SK-N-SH (cell line): Measurements from ENCODE around the gene HHIP. TPM values are rescaled to one million over a fixed set of nuclear protein-coding genes. Genes with fewer than 3 reads are reported as not detected.
A peak's percentile ranks its signal among the peaks of the same experiment; 100 is the strongest.

Source experiments
- CTCF ChIA-PET: fragments of 300-600, 350-600 bp; formaldehyde crosslinking; extraction: SDS; loops from one replicate; lab custom pipeline; 2021; lab: Yijun Ruan, JAX
- POLR2A ChIA-PET: fragments of 350-600 bp; sonication (Branson Sonifier 250); formaldehyde crosslinking; extraction: SDS; loops from one replicate; lab custom pipeline; 2020; ENCODE audit warnings: antibody characterized with exemption, inconsistent platforms; lab: Yijun Ruan, JAX
- DNase-seq: peaks from one replicate; pipeline ENCODE4 v3.0.0; 2012
- H2AFZ ChIP-seq: fragments of 200-600 bp; sonication (generic); 2 replicates; pipeline ENCODE4 v1.8.1; 2016; ENCODE audit warnings: antibody characterized with exemption, mild to moderate bottlenecking, low read depth
- H3F3A ChIP-seq: fragments of 200-600 bp; sonication (generic); replicated peaks from 2 replicates; pipeline ENCODE3; 2016; ENCODE audit warnings: antibody characterized with exemption, mild to moderate bottlenecking; ENCODE audit not compliant: insufficient read depth
- H3K27ac ChIP-seq, 2 experiments: fragments of 200-500 bp in 1 of 2; fragments of 200-600 bp in 1 of 2; sonication (Bioruptor generic) in 1 of 2; sonication (generic), shearing (Covaris generic) in 1 of 2; 2 replicates each; pipeline versions ENCODE4 v1.5.1 to v1.6.1; 2014 to 2016; ENCODE audit warnings: low read depth in 2 of 2, inconsistent platforms in 1 of 2, low read length in 1 of 2, mild to moderate bottlenecking in 1 of 2, mixed read lengths in 1 of 2
- H3K27me3 ChIP-seq: fragments of 200-600 bp; sonication (generic), shearing (Covaris generic); 2 replicates; pipeline ENCODE4 v1.6.1; 2016; ENCODE audit warnings: mixed run types; ENCODE audit not compliant: insufficient read depth
- H3K36me3 ChIP-seq, 2 experiments: fragments of 200-500 bp in 1 of 2; fragments of 200-600 bp in 1 of 2; sonication (Bioruptor generic) in 1 of 2; sonication (generic) in 1 of 2; replicated peaks in 1 of 2; 2 replicates each; pipeline versions ENCODE3 to v1.5.1; 2014 to 2016; ENCODE audit warnings: low read length in 1 of 2, mild to moderate bottlenecking in 1 of 2; ENCODE audit not compliant: insufficient read depth in 2 of 2, control insufficient read depth in 1 of 2
- H3K4me1 ChIP-seq, 2 experiments: fragments of 200-500 bp in 1 of 2; fragments of 200-600 bp in 1 of 2; sonication (Bioruptor generic) in 1 of 2; sonication (generic), shearing (Covaris generic) in 1 of 2; 2 replicates each; pipeline versions ENCODE4 v1.5.1 to v1.6.1; 2014 to 2016; ENCODE audit warnings: low read depth in 1 of 2, low read length in 1 of 2, mixed run types in 1 of 2; ENCODE audit not compliant: insufficient read depth in 2 of 2, control insufficient read depth in 1 of 2
- H3K4me2 ChIP-seq: fragments of 200-600 bp; sonication (generic), shearing (Covaris generic); 2 replicates; pipeline ENCODE4 v1.6.1; 2017; ENCODE audit warnings: mixed run types
- H3K4me3 ChIP-seq, 2 experiments: fragments of 200-500 bp in 1 of 2; fragments of 200-600 bp in 1 of 2; sonication (Bioruptor generic) in 1 of 2; sonication (generic), shearing (Covaris generic) in 1 of 2; 2 replicates each; pipeline versions ENCODE4 v1.5.1 to v1.8.1; 2014 to 2016; ENCODE audit warnings: low read depth in 2 of 2, inconsistent platforms in 1 of 2, low read length in 1 of 2, mild to moderate bottlenecking in 1 of 2, mixed read lengths in 1 of 2, moderate library complexity in 1 of 2
- H3K79me2 ChIP-seq: fragments of 200-600 bp; sonication (generic); 2 replicates; pipeline ENCODE4 v1.8.1; 2017; ENCODE audit warnings: mild to moderate bottlenecking; ENCODE audit not compliant: insufficient read depth
- H3K9ac ChIP-seq: fragments of 200-600 bp; sonication (generic); 2 replicates; pipeline ENCODE4 v1.6.1; 2017; ENCODE audit warnings: mixed run types
- H3K9me2 ChIP-seq: fragments of 200-600 bp; sonication (generic); 2 replicates; pipeline ENCODE4 v1.6.1; 2017; ENCODE audit warnings: mixed run types
- H3K9me3 ChIP-seq: fragments of 200-600 bp; sonication (generic); 2 replicates; pipeline ENCODE4 v1.6.1; 2017; ENCODE audit warnings: mixed run types, mild to moderate bottlenecking, moderate library complexity
- H4K20me1 ChIP-seq: fragments of 200-600 bp; sonication (generic); 2 replicates; pipeline ENCODE4 v1.6.1; 2017; ENCODE audit warnings: mild to moderate bottlenecking, mixed run types; ENCODE audit not compliant: insufficient read depth
- CHD2 ChIP-seq: fragments of 150-350 bp; IDR thresholded peaks from 2 replicates; pipeline ENCODE4 v1.6.1; 2018; ENCODE audit warnings: low read length; ENCODE audit not compliant: partially characterized antibody
- ELF1 ChIP-seq: IDR thresholded peaks from 2 replicates; pipeline ENCODE4 v1.4.0; 2012
- EZH2phosphoT487 ChIP-seq: fragments of 200-600 bp; sonication (generic); IDR thresholded peaks from 2 replicates; pipeline ENCODE4 v1.6.1; 2017; ENCODE audit warnings: low read depth, mixed run types, mild to moderate bottlenecking, antibody characterized with exemption, moderate library complexity, borderline replicate concordance
- FOSL2 ChIP-seq: IDR thresholded peaks from 2 replicates; pipeline ENCODE4 v1.4.0; 2012; ENCODE audit warnings: low read depth, mild to moderate bottlenecking, moderate library complexity, borderline replicate concordance
- FOXJ3 ChIP-seq: sonication (generic); formaldehyde crosslinking; IDR thresholded peaks from 2 replicates; pipeline ENCODE4 v1.5.1; 2020; ENCODE audit warnings: mild to moderate bottlenecking, missing genetic modification reagents
- GABPA ChIP-seq: IDR thresholded peaks from 2 replicates; pipeline ENCODE4 v1.4.0; 2012; ENCODE audit warnings: low read depth, mild to moderate bottlenecking
- GATA2 ChIP-seq: sonication (generic); formaldehyde crosslinking; IDR thresholded peaks from 2 replicates; pipeline ENCODE4 v1.5.0; 2020; ENCODE audit warnings: mild to moderate bottlenecking, missing genetic modification reagents
- POLR2AphosphoS5 ChIP-seq: IDR thresholded peaks from 2 replicates; pipeline ENCODE4 v1.6.1; 2012; ENCODE audit warnings: low read depth, low read length
- RAD21 ChIP-seq: IDR thresholded peaks from 2 replicates; pipeline ENCODE4 v1.6.1; 2012; ENCODE audit warnings: mild to moderate bottlenecking, low read length
- RXRA ChIP-seq: IDR thresholded peaks from 2 replicates; pipeline ENCODE4 v1.4.0; 2012; ENCODE audit warnings: low read depth, mild to moderate bottlenecking, borderline replicate concordance
- SIN3A ChIP-seq: IDR thresholded peaks from 2 replicates; pipeline ENCODE4 v1.6.1; 2012; ENCODE audit warnings: low read depth, mild to moderate bottlenecking, low read length, moderate library complexity, borderline replicate concordance
- SMC3 ChIP-seq: IDR thresholded peaks from 2 replicates; pipeline ENCODE4 v1.6.1; 2012; ENCODE audit warnings: low read depth, low read length, improper control_type of control experiment
- TAF1 ChIP-seq: IDR thresholded peaks from 2 replicates; pipeline ENCODE4 v1.6.1; 2012; ENCODE audit warnings: low read depth, mild to moderate bottlenecking, low read length, moderate library complexity, borderline replicate concordance
- TCF12 ChIP-seq: IDR thresholded peaks from 2 replicates; pipeline ENCODE4 v1.4.0; 2012
- YY1 ChIP-seq: IDR thresholded peaks from 2 replicates; pipeline ENCODE4 v1.4.0; 2012; ENCODE audit warnings: low read depth, mild to moderate bottlenecking
- WGBS: methylation state at CpG from one replicate; pipeline ENCODE4 v1.1.6; 2017; ENCODE audit warnings: low lambda C conversion rate; 5-methylcytosine and 5-hydroxymethylcytosine counted together
- polyA plus RNA-seq, 3 experiments: library from polyadenylated mRNA; depleted of rRNA; stranded (reverse); fragments of >200 nt; gene quantifications; 2 replicates each; pipeline ENCODE4 v1.2.3, GENCODE V29; 2012
- TF ChIP-seq, protein P1 (sequence below): IDR thresholded peaks from 2 replicates; pipeline ENCODE4 v1.4.0; 2012; ENCODE audit warnings: low read depth
- TF ChIP-seq, protein P2 (sequence below): fragments of 150-350 bp; IDR thresholded peaks from 2 replicates; pipeline ENCODE4 v1.6.1; 2017; ENCODE audit warnings: antibody characterized with exemption, low read length, low read depth, borderline replicate concordance
- TF ChIP-seq, protein P3 (sequence below): fragments of 200-600 bp; sonication (generic); IDR thresholded peaks from 2 replicates; pipeline ENCODE4 v1.6.1; 2017; ENCODE audit warnings: antibody characterized with exemption, mild to moderate bottlenecking, moderate library complexity
- TF ChIP-seq, protein P4 (sequence below): IDR thresholded peaks from 2 replicates; pipeline ENCODE4 v1.4.0; 2012; ENCODE audit warnings: low read depth, borderline replicate concordance
- TF ChIP-seq, protein P5 (sequence below): IDR thresholded peaks from 2 replicates; pipeline ENCODE4 v1.4.0; 2012; ENCODE audit warnings: low read depth, borderline replicate concordance

HHIP gene
- polyA plus RNA-seq, 1 of the 3 experiments (the other 2 are of a cell fraction), result 3.5 TPM

DNA sequence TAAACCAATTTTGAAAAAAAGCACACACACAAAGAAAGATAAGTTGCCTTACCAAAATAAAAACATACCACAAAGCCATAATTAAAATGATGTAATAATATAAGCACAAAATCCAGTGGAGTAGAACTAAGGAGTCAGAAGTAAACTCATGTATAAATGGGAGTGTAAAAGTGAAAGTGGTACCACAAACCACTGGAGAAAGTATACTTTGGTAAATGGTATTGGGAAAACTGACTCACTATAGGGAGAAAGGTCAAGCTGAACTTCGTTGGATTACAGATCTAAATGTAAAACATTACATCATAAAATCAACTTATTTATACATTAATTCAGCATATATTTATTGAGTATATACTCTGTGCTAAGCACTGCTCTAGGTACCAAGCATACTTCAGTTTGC lies 46.3 kb upstream of the HHIP start:
- Histone ChIP-seq H3K9me3 (no peaks in the 10 kb centered on the region), H4K20me1 (no peaks in the 10 kb centered on the region), H3K9ac (no peak overlapping the region), H3K4me1 (no peaks in the 10 kb centered on the region; a peak in 1 of 4 replicates), H2AFZ (peak overlapping the region; percentile 51; the same call in 1 of the 2 replicates), H3K79me2 (no peaks in the 10 kb centered on the region), H3K27ac (no peak overlapping the region), H3K4me3 (no peak overlapping the region), H3K9me2 (no peaks in the 10 kb centered on the region), H3K36me3 (no peaks in the 10 kb centered on the region), H3K27me3 (no peaks in the 10 kb centered on the region), H3K4me2 (no peak overlapping the region), H3F3A (no peaks in the 10 kb centered on the region)
- 13% methylated on average over 1 of the region's 1 CpG for WGBS
- no peak for TF ChIP-seq TCF12
- TF ChIP-seq EZH2phosphoT487, result no peak
- no peak for TF ChIP-seq POLR2AphosphoS5
- no peak for TF ChIP-seq TAF1
- TF ChIP-seq, protein P1, sequence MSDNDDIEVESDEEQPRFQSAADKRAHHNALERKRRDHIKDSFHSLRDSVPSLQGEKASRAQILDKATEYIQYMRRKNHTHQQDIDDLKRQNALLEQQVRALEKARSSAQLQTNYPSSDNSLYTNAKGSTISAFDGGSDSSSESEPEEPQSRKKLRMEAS, result no peak
- TF ChIP-seq RXRA, result no peak
- TF ChIP-seq, protein P2, sequence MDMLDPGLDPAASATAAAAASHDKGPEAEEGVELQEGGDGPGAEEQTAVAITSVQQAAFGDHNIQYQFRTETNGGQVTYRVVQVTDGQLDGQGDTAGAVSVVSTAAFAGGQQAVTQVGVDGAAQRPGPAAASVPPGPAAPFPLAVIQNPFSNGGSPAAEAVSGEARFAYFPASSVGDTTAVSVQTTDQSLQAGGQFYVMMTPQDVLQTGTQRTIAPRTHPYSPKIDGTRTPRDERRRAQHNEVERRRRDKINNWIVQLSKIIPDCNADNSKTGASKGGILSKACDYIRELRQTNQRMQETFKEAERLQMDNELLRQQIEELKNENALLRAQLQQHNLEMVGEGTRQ, result no peak
- TF ChIP-seq GABPA, result no peak
- no peak for TF ChIP-seq FOSL2
- TF ChIP-seq SIN3A, result no peak
- no peak for TF ChIP-seq CHD2
- TF ChIP-seq ELF1, result no peak
- TF ChIP-seq, protein P3, sequence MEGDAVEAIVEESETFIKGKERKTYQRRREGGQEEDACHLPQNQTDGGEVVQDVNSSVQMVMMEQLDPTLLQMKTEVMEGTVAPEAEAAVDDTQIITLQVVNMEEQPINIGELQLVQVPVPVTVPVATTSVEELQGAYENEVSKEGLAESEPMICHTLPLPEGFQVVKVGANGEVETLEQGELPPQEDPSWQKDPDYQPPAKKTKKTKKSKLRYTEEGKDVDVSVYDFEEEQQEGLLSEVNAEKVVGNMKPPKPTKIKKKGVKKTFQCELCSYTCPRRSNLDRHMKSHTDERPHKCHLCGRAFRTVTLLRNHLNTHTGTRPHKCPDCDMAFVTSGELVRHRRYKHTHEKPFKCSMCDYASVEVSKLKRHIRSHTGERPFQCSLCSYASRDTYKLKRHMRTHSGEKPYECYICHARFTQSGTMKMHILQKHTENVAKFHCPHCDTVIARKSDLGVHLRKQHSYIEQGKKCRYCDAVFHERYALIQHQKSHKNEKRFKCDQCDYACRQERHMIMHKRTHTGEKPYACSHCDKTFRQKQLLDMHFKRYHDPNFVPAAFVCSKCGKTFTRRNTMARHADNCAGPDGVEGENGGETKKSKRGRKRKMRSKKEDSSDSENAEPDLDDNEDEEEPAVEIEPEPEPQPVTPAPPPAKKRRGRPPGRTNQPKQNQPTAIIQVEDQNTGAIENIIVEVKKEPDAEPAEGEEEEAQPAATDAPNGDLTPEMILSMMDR, result no peak
- no peak for TF ChIP-seq YY1
- DNase-seq, result no peak
- ChIA-PET CTCF (no interaction called here), POLR2A (no interaction called here)

DNA sequence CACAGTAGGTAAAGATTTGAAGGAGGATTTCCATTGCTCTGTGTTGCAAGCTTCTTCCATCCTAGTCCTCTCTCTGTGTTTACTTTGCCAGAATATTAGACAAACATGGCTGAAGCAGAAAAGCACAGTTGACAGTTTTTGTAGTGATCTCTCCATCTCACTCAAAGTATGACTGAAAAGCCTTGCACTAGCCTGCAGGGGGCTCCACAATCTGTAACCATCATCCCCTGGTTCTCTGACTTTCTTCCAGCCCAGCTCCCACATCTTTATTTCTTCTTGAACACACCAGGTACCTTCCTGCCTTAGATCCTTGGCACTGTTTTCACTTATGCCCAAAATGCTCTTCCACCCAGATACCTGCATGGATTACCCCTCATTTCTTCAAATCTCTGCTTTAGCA lies 34.1 kb upstream of the HHIP start:
- no peak overlapping the region for H3K9ac ChIP-seq
- no peaks in the 10 kb centered on the region for H3K27me3 ChIP-seq
- ChIA-PET CTCF (interaction anchor here (0.9 to 1.4 kb wide), 4 partner anchors 20 to 450 kb away, joined by 3 to 5 read pairs (median 4); no protein-coding TSS in a partner anchor), POLR2A (no interaction called here)
- no peaks in the 10 kb centered on the region for H3F3A ChIP-seq
- DNase-seq, result peak; percentile 25
- no peaks in the 10 kb centered on the region for H3K9me3 ChIP-seq
- no peaks in the 10 kb centered on the region for H3K79me2 ChIP-seq
- H3K27ac ChIP-seq, result no peak overlapping the region
- H3K4me3 ChIP-seq, result no peak overlapping the region; a peak in 1 of 4 replicates
- no peak overlapping the region for H2AFZ ChIP-seq
- H3K4me1 ChIP-seq, result no peaks in the 10 kb centered on the region
- H3K36me3 ChIP-seq, result no peaks in the 10 kb centered on the region
- H3K4me2 ChIP-seq, result no peak overlapping the region
- H4K20me1 ChIP-seq, result no peaks in the 10 kb centered on the region
- H3K9me2 ChIP-seq, result no peaks in the 10 kb centered on the region
- TF ChIP-seq, protein P3, result peak; percentile 44; the same call in 1 of the 2 replicates
- TF ChIP-seq, protein P4, sequence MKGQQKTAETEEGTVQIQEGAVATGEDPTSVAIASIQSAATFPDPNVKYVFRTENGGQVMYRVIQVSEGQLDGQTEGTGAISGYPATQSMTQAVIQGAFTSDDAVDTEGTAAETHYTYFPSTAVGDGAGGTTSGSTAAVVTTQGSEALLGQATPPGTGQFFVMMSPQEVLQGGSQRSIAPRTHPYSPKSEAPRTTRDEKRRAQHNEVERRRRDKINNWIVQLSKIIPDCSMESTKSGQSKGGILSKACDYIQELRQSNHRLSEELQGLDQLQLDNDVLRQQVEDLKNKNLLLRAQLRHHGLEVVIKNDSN, result no peak
- TF ChIP-seq RAD21 (peak; percentile 44), FOXJ3 (no peak), GATA2 (no peak), SMC3 (peak; percentile 39)
- TF ChIP-seq, protein P5, sequence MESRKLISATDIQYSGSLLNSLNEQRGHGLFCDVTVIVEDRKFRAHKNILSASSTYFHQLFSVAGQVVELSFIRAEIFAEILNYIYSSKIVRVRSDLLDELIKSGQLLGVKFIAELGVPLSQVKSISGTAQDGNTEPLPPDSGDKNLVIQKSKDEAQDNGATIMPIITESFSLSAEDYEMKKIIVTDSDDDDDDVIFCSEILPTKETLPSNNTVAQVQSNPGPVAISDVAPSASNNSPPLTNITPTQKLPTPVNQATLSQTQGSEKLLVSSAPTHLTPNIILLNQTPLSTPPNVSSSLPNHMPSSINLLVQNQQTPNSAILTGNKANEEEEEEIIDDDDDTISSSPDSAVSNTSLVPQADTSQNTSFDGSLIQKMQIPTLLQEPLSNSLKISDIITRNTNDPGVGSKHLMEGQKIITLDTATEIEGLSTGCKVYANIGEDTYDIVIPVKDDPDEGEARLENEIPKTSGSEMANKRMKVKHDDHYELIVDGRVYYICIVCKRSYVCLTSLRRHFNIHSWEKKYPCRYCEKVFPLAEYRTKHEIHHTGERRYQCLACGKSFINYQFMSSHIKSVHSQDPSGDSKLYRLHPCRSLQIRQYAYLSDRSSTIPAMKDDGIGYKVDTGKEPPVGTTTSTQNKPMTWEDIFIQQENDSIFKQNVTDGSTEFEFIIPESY, result no peak
- TF ChIP-seq, protein P2, result no peak
